C4-2B (cell line): Measurements from ENCODE around the gene PRSS56.
A peak's percentile ranks its signal among the peaks of the same experiment; 100 is the strongest.

ENCODE experiments used
- H3K27ac ChIP-seq: fragments of 450-650 bp; 2 replicates; pipeline ENCODE4 v1.5.1; 2017
- CTCF ChIP-seq: fragments of 450-650 bp; conservative IDR thresholded peaks from 2 replicates; pipeline ENCODE4 v1.5.1; 2017; ENCODE audit warnings: mild to moderate bottlenecking
- ZFX ChIP-seq: fragments of 450-650 bp; IDR thresholded peaks from 2 replicates; pipeline ENCODE4 v1.6.1; 2017

The PRSS56 gene

GRCh38 chr2:232518844-232519243 lies 1.3 kb upstream of the PRSS56 start:
- H3K27ac ChIP-seq = no peak overlapping the region
- TF ChIP-seq CTCF (no peak), ZFX (no peak)

- TF ChIP-seq ZFX = no peak
- no peak for TF ChIP-seq CTCF
- no peak overlapping the region for H3K27ac ChIP-seq
These were observed 301 bp downstream of the PRSS56 start for GRCh38 chr2:232520489-232520888.

- TF ChIP-seq CTCF = no peak
- no peak for TF ChIP-seq ZFX
- no peak overlapping the region for H3K27ac ChIP-seq
These were observed 910 bp downstream of the PRSS56 start for GRCh38 chr2:232521098-232521497.

- TF ChIP-seq CTCF = peak; percentile 90
- no peak for TF ChIP-seq ZFX
- H3K27ac ChIP-seq = no peak overlapping the region
These were observed 1.9 kb downstream of the PRSS56 start for GRCh38 chr2:232521959-232522622.

- no peak overlapping the region for H3K27ac ChIP-seq
- TF ChIP-seq CTCF = no peak
- no peak for TF ChIP-seq ZFX
These were observed 2.6 kb downstream of the PRSS56 start for GRCh38 chr2:232522623-232523401.

- H3K27ac ChIP-seq = no peak overlapping the region
- TF ChIP-seq ZFX = no peak
- TF ChIP-seq CTCF = no peak
These were observed 3.2 kb downstream of the PRSS56 start for GRCh38 chr2:232523402-232523681.

GRCh38 chr2:232523682-232524597 lies 3.8 kb downstream of the PRSS56 start:
- TF ChIP-seq ZFX (no peak), CTCF (no peak)
- H3K27ac ChIP-seq = no peak overlapping the region
